SK-N-SH treated with all-trans-retinoic acid at 6 μM for 48 hours (cell line): ENCODE data around the gene SEMA4B.

Source experiments
- ATAC-seq: fragments of 200-7000 bp; cut with Tn5 transposase; 3 replicates; pipeline ENCODE4 v1.9.1; 2020; ENCODE audit warnings: mild to moderate bottlenecking, moderate library complexity
- ARNTL ChIP-seq: fragments of 450-650 bp; formaldehyde crosslinking; IDR thresholded peaks from 2 replicates; pipeline ENCODE4 v1.5.0; 2020; ENCODE audit warnings: low read depth, mild to moderate bottlenecking, moderate library complexity, borderline replicate concordance
- BACH2 ChIP-seq: fragments of 250-450 bp; sonication (Bioruptor Pico); IDR thresholded peaks from 2 replicates; pipeline ENCODE4 v1.9.0; 2021; ENCODE audit warnings: mild to moderate bottlenecking, borderline replicate concordance
- CSDC2 ChIP-seq: fragments of 250-450 bp; sonication (Bioruptor Pico); IDR thresholded peaks from 2 replicates; pipeline ENCODE4 v1.5.0; 2020; ENCODE audit warnings: mild to moderate bottlenecking, moderate library complexity
- CSRNP3 ChIP-seq: fragments of 250-450 bp; sonication (Bioruptor Pico); IDR thresholded peaks from 2 replicates; pipeline ENCODE4 v1.5.1; 2021; ENCODE audit warnings: mild to moderate bottlenecking, moderate library complexity
- ESRRG ChIP-seq: fragments of 250-450 bp; sonication (Bioruptor Pico); IDR thresholded peaks from 2 replicates; pipeline ENCODE4 v1.6.1; 2021; ENCODE audit warnings: mild to moderate bottlenecking
- GLIS3 ChIP-seq: fragments of 250-450 bp; sonication (Bioruptor Pico); IDR thresholded peaks from 2 replicates; pipeline ENCODE4 v1.5.0; 2020; ENCODE audit warnings: mild to moderate bottlenecking, moderate library complexity
- ISL1 ChIP-seq: fragments of 250-450 bp; sonication (Bioruptor Pico); IDR thresholded peaks from 2 replicates; pipeline ENCODE4 v2.1.2; 2022; ENCODE audit warnings: mild to moderate bottlenecking, moderate library complexity
- OSR1 ChIP-seq: fragments of 250-450 bp; sonication (Bioruptor Pico); IDR thresholded peaks from 2 replicates; pipeline ENCODE4 v1.8.0; 2022; ENCODE audit warnings: moderate library complexity, mild to moderate bottlenecking, inconsistent platforms
- PATZ1 ChIP-seq: fragments of 250-450 bp; sonication (Bioruptor Pico); IDR thresholded peaks from 2 replicates; pipeline ENCODE4 v1.8.0; 2020; ENCODE audit warnings: mild to moderate bottlenecking, moderate library complexity, borderline replicate concordance
- POU6F1 ChIP-seq: fragments of 250-450 bp; sonication (Bioruptor Pico); IDR thresholded peaks from 2 replicates; pipeline ENCODE4 v1.8.0; 2021; ENCODE audit warnings: low read depth, mild to moderate bottlenecking, moderate library complexity, borderline replicate concordance
- PPARA ChIP-seq: fragments of 250-450 bp; sonication (Bioruptor Pico); IDR thresholded peaks from 2 replicates; pipeline ENCODE4 v1.5.0; 2020; ENCODE audit warnings: mild to moderate bottlenecking, borderline replicate concordance
- RARB ChIP-seq: fragments of 250-450 bp; sonication (Bioruptor Pico); IDR thresholded peaks from 2 replicates; pipeline ENCODE4 v1.8.0; 2021; ENCODE audit warnings: mild to moderate bottlenecking, moderate library complexity
- SNAI2 ChIP-seq: fragments of 250-450 bp; sonication (Bioruptor Pico); IDR thresholded peaks from 2 replicates; pipeline ENCODE4 v1.5.0; 2020; ENCODE audit warnings: mild to moderate bottlenecking, moderate library complexity
- TOX ChIP-seq: fragments of 250-450 bp; sonication (Bioruptor Pico); IDR thresholded peaks from 2 replicates; pipeline ENCODE4 v1.8.0; 2021; ENCODE audit warnings: mild to moderate bottlenecking, moderate library complexity, borderline replicate concordance
- TSHZ2 ChIP-seq: fragments of 250-450 bp; sonication (Bioruptor Pico); IDR thresholded peaks from 2 replicates; pipeline ENCODE4 v1.5.0; 2020; ENCODE audit warnings: mild to moderate bottlenecking, moderate library complexity
- ZC3H10 ChIP-seq: fragments of 250-450 bp; sonication (Bioruptor Pico); IDR thresholded peaks from 2 replicates; pipeline ENCODE4 v1.5.1; 2021; ENCODE audit warnings: mild to moderate bottlenecking, moderate library complexity
- ZFP3 ChIP-seq: fragments of 250-450 bp; sonication (Bioruptor Pico); IDR thresholded peaks from 2 replicates; pipeline ENCODE4 v1.5.0; 2020; ENCODE audit warnings: mild to moderate bottlenecking, moderate library complexity
- ZFP30 ChIP-seq: fragments of 450-650 bp; formaldehyde crosslinking; IDR thresholded peaks from 2 replicates; pipeline ENCODE4 v1.5.0; 2022; ENCODE audit warnings: mild to moderate bottlenecking, moderate library complexity
- ZNF70 ChIP-seq: fragments of 450-650 bp; formaldehyde crosslinking; IDR thresholded peaks from 2 replicates; pipeline ENCODE4 v1.5.0; 2020; ENCODE audit warnings: mild to moderate bottlenecking, moderate library complexity
- ZNF8 ChIP-seq: fragments of 450-650 bp; formaldehyde crosslinking; IDR thresholded peaks from 2 replicates; pipeline ENCODE4 v1.5.0; 2020; ENCODE audit warnings: mild to moderate bottlenecking, moderate library complexity

Gene SEMA4B

GRCh38 chr15:90207252-90207651 lies 6.1 kb downstream of the SEMA4B start (continued):
- TF ChIP-seq TSHZ2 (CRISPR knock-in tag) (no peak), ZNF8 (CRISPR knock-in tag) (no peak), ISL1 (CRISPR knock-in tag) (no peak), ZFP30 (CRISPR knock-in tag) (no peak), PPARA (no peak)
- TF ChIP-seq, all 23 proteins: peak for 0

GRCh38 chr15:90208356-90208755 lies 7.2 kb downstream of the SEMA4B start:
- ATAC-seq = no peak
- TF ChIP-seq ZNF70 (CRISPR knock-in tag) = no peak
- no peak for TF ChIP-seq PATZ1 (CRISPR knock-in tag)

- TF ChIP-seq ESRRG (CRISPR knock-in tag) = no peak
- no peak for TF ChIP-seq CSDC2
- no peak for TF ChIP-seq ZFP3 (CRISPR knock-in tag)
- TF ChIP-seq BACH2 (CRISPR knock-in tag) = no peak
- TF ChIP-seq ISL1 (CRISPR knock-in tag) = no peak
- no peak for TF ChIP-seq ZC3H10
- no peak for TF ChIP-seq ZNF70 (CRISPR knock-in tag)
- no peak for TF ChIP-seq POU6F1 (CRISPR knock-in tag)
- TF ChIP-seq, all 23 proteins: peak for 0
- ATAC-seq = no peak
Measured at GRCh38 chr15:90209591-90209990, 8.5 kb downstream of the SEMA4B start.

- no peak; the same call in 1 of the 3 replicates for ATAC-seq
- TF ChIP-seq CSRNP3 (CRISPR knock-in tag) (no peak), ZFP30 (CRISPR knock-in tag) (no peak), OSR1 (CRISPR knock-in tag) (no peak), SNAI2 (CRISPR knock-in tag) (no peak), GLIS3 (CRISPR knock-in tag) (no peak), ARNTL (CRISPR knock-in tag) (no peak), ESRRG (CRISPR knock-in tag) (no peak), RARB (CRISPR knock-in tag) (no peak), ZFP3 (CRISPR knock-in tag) (no peak), TOX (CRISPR knock-in tag) (no peak), BACH2 (CRISPR knock-in tag) (no peak), POU6F1 (CRISPR knock-in tag) (no peak), CSDC2 (no peak), ZNF70 (CRISPR knock-in tag) (no peak)
Measured at GRCh38 chr15:90210593-90210992, 9.5 kb downstream of the SEMA4B start.
